Peyer's patch (tissue), 4 donors: ENCODE data around the gene KRTAP6-3. TPM values are rescaled to one million over a fixed set of nuclear protein-coding genes. Genes with fewer than 3 reads are reported as not detected.

Source experiments
- DNase-seq, 3 donors: peaks; one replicate each; pipeline ENCODE4 v3.0.0-alpha.2; 2017 to 2019
- H3K27ac ChIP-seq, 4 donors: fragments of 200-600 bp; sonication (generic); one replicate each; pipeline ENCODE4 v1.5.1; 2016 to 2019
- H3K27me3 ChIP-seq, 2 donors: fragments of 200-600 bp; sonication (generic); one replicate each; pipeline ENCODE4 v1.5.1; 2019
- H3K36me3 ChIP-seq, 3 donors: fragments of 200-600 bp; sonication (generic); one replicate each; pipeline ENCODE4 v1.5.1; 2016 to 2019
- H3K4me1 ChIP-seq, 4 donors: fragments of 200-600 bp; sonication (generic); one replicate each; pipeline ENCODE4 v1.5.1; 2016 to 2019
- H3K4me3 ChIP-seq, 4 donors: fragments of 200-600 bp; sonication (generic); 1 replicate in 3 of 4; 2 replicates in 1 of 4; pipeline ENCODE4 v1.5.1; 2016 to 2019; ENCODE audit warnings: mild to moderate bottlenecking in 1 of 4
- H3K9me3 ChIP-seq, 4 donors: fragments of 200-600 bp; sonication (generic); one replicate each; pipeline ENCODE4 v1.5.1; 2016 to 2019; ENCODE audit warnings: mild to moderate bottlenecking in 1 of 4
- CTCF ChIP-seq, 6 experiments: fragments of 450-650 bp in 4 of 6; fragments of 200-600 bp in 2 of 6; sonication (generic) in 1 of 6; IDR thresholded peaks; one replicate each; pipeline ENCODE4 v1.5.1; 2017 to 2019; ENCODE audit warnings: antibody characterized with exemption in 6 of 6, mild to moderate bottlenecking in 3 of 6, moderate library complexity in 1 of 6
- POLR2A ChIP-seq, 2 donors: fragments of 450-650 bp; IDR thresholded peaks; one replicate each; pipeline ENCODE4 v1.5.1; 2017; ENCODE audit warnings: antibody characterized with exemption in 2 of 2, mild to moderate bottlenecking in 2 of 2, moderate library complexity in 2 of 2
- total RNA-seq, 4 donors: library from RNA; depleted of rRNA; stranded (reverse); fragments of >200 nt; gene quantifications; one replicate each; pipeline ENCODE4 v1.1.0, GENCODE V29; 2016

The KRTAP6-3 gene
- total RNA-seq, 4 donors from 2014 or later, result not detected

GRCh38 chr21:30612132-30612531 is 19.9 kb downstream of the KRTAP6-3 start:
- Histone ChIP-seq H3K27ac (no peak overlapping the region), H3K36me3 (no peaks in the 10 kb centered on the region), H3K9me3 (no peaks in the 10 kb centered on the region), H3K4me1 (no peaks in the 10 kb centered on the region), H3K27me3 (no peaks in the 10 kb centered on the region), H3K4me3 (no peak overlapping the region)
- DNase-seq, result no peak
- TF ChIP-seq POLR2A (IDR thresholded peaks at IDR 0.05) (no peak), CTCF (IDR thresholded peaks at IDR 0.05) (no peak)

GRCh38 chr21:30613836-30614235 is 21.6 kb downstream of the KRTAP6-3 start, which contains the start of gene KRTAP6-1:
KRTAP6-1 (minus strand) TSS chr21:30613930; CDS start chr21:30613904, 26 bp downstream.
- Histone ChIP-seq H3K27ac (no peak within 1 kb of the TSS), H3K4me1 (no peaks in the 10 kb centered on the region), H3K27me3 (no peaks in the 10 kb centered on the region), H3K4me3 (no peak within 1 kb of the TSS), H3K9me3 (no peaks in the 10 kb centered on the region), H3K36me3 (no peaks in the 10 kb centered on the region)
- TF ChIP-seq POLR2A (IDR thresholded peaks at IDR 0.05) (no peak), CTCF (IDR thresholded peaks at IDR 0.05) (no peak)
- DNase-seq, result no peak

GRCh38 chr21:30615199-30615598 is 23.0 kb downstream of the KRTAP6-3 start:
- Histone ChIP-seq H3K36me3 (no peaks in the 10 kb centered on the region), H3K9me3 (no peaks in the 10 kb centered on the region), H3K27ac (no peak overlapping the region), H3K27me3 (no peaks in the 10 kb centered on the region), H3K4me3 (no peak overlapping the region), H3K4me1 (no peaks in the 10 kb centered on the region)
- no peak for DNase-seq
- TF ChIP-seq CTCF (IDR thresholded peaks at IDR 0.05) (no peak), POLR2A (IDR thresholded peaks at IDR 0.05) (no peak)

- Histone ChIP-seq H3K27me3 (no peaks in the 10 kb centered on the region), H3K36me3 (no peaks in the 10 kb centered on the region), H3K4me1 (no peaks in the 10 kb centered on the region), H3K27ac (no peak within 1 kb of the TSS), H3K4me3 (no peak within 1 kb of the TSS), H3K9me3 (no peaks in the 10 kb centered on the region)
- DNase-seq, result no peak
- TF ChIP-seq CTCF (IDR thresholded peaks at IDR 0.05), result no peak
- TF ChIP-seq POLR2A (IDR thresholded peaks at IDR 0.05), result no peak
Observed at GRCh38 chr21:30616125-30616524, 23.9 kb downstream of the KRTAP6-3 start, which contains the start of gene KRTAP20-1. KRTAP20-1 (plus strand) TSS chr21:30616425; CDS start chr21:30616455, 30 bp downstream.

GRCh38 chr21:30620080-30620479 is 27.8 kb downstream of the KRTAP6-3 start:
- Histone ChIP-seq H3K27ac (no peak overlapping the region), H3K4me1 (no peaks in the 10 kb centered on the region), H3K9me3 (peaks cover 0 to 2% (median 0%) of the 10 kb centered on the region in 4 donors), H3K4me3 (no peak overlapping the region), H3K36me3 (no peaks in the 10 kb centered on the region), H3K27me3 (no peaks in the 10 kb centered on the region)
- TF ChIP-seq CTCF (IDR thresholded peaks at IDR 0.05) (no peak), POLR2A (IDR thresholded peaks at IDR 0.05) (no peak)
- no peak for DNase-seq

- no peak within 1 kb of the TSS for H3K27ac ChIP-seq
- no peak for DNase-seq
- no peaks in the 10 kb centered on the region for H3K36me3 ChIP-seq
- TF ChIP-seq POLR2A (IDR thresholded peaks at IDR 0.05) (no peak), CTCF (IDR thresholded peaks at IDR 0.05) (no peak)
- H3K27me3 ChIP-seq, result no peaks in the 10 kb centered on the region
- no peak within 1 kb of the TSS for H3K4me3 ChIP-seq
- H3K9me3 ChIP-seq, result peaks cover 0 to 6% (median 0%) of the 10 kb centered on the region in 4 donors
- no peaks in the 10 kb centered on the region for H3K4me1 ChIP-seq
Observed at GRCh38 chr21:30620522-30620921, 28.3 kb downstream of the KRTAP6-3 start, which contains the start of gene KRTAP20-4. KRTAP20-4 (plus strand) TSS chr21:30620627.
